CD4-positive, alpha-beta T cell treated with Interleukin-6 at 100 ng/mL for 8 hours (primary cell): Measurements from ENCODE around the gene PLEKHA6.

Experiments used
- DNase-seq: peaks from one replicate; pipeline ENCODE4 v3.0.0-alpha.2; 2020; ENCODE audit warnings: mixed read lengths, low spot score

Gene PLEKHA6

GRCh38 chr1:204262506-204263253 lies 97.0 kb downstream of the PLEKHA6 start:
- DNase-seq, result no peak

GRCh38 chr1:204261746-204262505 lies 97.8 kb downstream of the PLEKHA6 start:
- no peak for DNase-seq

GRCh38 chr1:204261266-204261665 lies 98.5 kb downstream of the PLEKHA6 start:
- no peak for DNase-seq

GRCh38 chr1:204260601-204261197 lies 99.0 kb downstream of the PLEKHA6 start:
- DNase-seq, result no peak

- no peak for DNase-seq
These were observed 99.9 kb downstream of the PLEKHA6 start for GRCh38 chr1:204259782-204260181.

- no peak for DNase-seq
These were observed 100.5 kb downstream of the PLEKHA6 start for GRCh38 chr1:204259196-204259595.

- no peak for DNase-seq
These were observed 101.3 kb downstream of the PLEKHA6 start for GRCh38 chr1:204258213-204259115.

GRCh38 chr1:204257446-204257845 lies 102.3 kb downstream of the PLEKHA6 start:
- DNase-seq, result no peak

GRCh38 chr1:204256531-204256930 lies 103.2 kb downstream of the PLEKHA6 start:
- DNase-seq, result no peak

- DNase-seq, result no peak
These were observed 103.8 kb downstream of the PLEKHA6 start for GRCh38 chr1:204255966-204256365.

- DNase-seq, result no peak
These were observed 104.5 kb downstream of the PLEKHA6 start for GRCh38 chr1:204255225-204255624.

GRCh38 chr1:204254031-204254661 lies 105.6 kb downstream of the PLEKHA6 start:
- no peak for DNase-seq

GRCh38 chr1:204251926-204252689 lies 107.6 kb downstream of the PLEKHA6 start:
- DNase-seq, result no peak

- no peak for DNase-seq
These were observed 108.4 kb downstream of the PLEKHA6 start for GRCh38 chr1:204251286-204251685.

GRCh38 chr1:204250428-204251030 lies 109.2 kb downstream of the PLEKHA6 start:
- no peak for DNase-seq

GRCh38 chr1:204249736-204250427 lies 109.8 kb downstream of the PLEKHA6 start:
- DNase-seq, result no peak

GRCh38 chr1:204248954-204249353 lies 110.8 kb downstream of the PLEKHA6 start:
- DNase-seq, result no peak

GRCh38 chr1:204246876-204247275 lies 112.9 kb downstream of the PLEKHA6 start:
- DNase-seq, result no peak

- no peak for DNase-seq
These were observed 116.8 kb downstream of the PLEKHA6 start for GRCh38 chr1:204242920-204243319.

GRCh38 chr1:204241914-204242313 lies 117.8 kb downstream of the PLEKHA6 start:
- DNase-seq, result no peak
